Ecto neural progenitor cell (in vitro differentiated cells): ENCODE data around the gene ERLEC1.
"Not testable (repeated sequence)": the region's sequence is repeated elsewhere in the genome, so short reads cannot be mapped to it uniquely, and the experiment has no call there.

ENCODE experiments used
- DNase-seq: peaks from one replicate; pipeline ENCODE4 v3.0.0-alpha.2; 2018; ENCODE audit warnings: low spot score

The ERLEC1 gene

DNA sequence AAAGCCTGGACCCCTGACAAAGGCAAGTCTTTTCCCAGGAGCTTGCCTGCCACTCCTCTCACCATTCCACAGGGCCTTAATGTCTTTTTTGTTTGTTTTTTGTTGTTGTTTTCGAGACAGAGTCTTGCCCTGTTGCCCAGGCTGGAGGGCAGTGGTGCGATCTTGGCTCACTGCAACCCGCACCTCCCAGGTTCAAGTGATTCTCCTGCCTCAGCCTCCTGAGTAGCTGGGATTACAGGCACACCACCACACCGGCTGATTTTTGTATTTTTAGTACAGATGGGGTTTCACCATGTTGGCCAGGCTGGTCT is 43.1 kb downstream of the ERLEC1 start:
- not testable (repeated sequence) for DNase-seq

DNA sequence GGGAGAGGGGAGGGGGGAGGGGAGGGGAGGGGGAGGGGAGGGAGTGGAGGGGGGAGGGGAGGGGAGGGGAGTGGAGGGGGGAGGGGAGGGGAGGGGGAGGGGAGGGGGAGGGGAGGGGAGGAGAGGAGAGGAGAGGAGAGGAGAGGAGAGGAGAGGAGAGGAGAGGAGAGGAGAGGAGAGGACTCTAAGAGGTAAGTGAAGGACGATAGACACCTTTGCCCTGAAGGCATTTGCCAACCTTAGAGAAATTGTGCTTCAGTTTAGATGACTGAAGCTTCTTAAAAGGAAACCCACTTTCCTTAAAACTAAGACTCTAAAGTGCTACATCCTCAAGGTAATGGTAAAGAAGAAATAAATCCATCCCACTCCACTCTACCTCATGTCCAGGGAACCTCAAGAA is 53.7 kb downstream of the ERLEC1 start:
- no peak for DNase-seq

DNA sequence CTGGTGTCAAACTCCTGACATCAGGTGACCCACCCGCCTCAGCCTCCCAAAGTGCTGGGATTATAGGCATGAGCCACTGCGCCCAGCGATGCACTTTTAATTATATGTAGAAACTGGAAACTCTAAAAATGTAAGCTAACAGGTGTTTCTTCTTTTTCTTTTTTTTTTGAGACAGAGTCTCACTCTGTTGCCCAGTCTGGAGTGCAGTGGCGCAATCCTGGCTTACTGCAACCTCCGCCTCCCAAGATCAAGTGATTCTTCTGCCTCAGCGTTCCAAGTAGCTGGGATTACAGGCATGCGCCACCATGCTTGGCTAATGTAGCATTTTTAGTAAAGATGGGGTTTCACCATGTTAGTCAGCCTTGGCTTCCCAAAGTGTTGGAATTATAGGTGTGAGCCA is 54.8 kb downstream of the ERLEC1 start:
- not testable (repeated sequence) for DNase-seq

DNA sequence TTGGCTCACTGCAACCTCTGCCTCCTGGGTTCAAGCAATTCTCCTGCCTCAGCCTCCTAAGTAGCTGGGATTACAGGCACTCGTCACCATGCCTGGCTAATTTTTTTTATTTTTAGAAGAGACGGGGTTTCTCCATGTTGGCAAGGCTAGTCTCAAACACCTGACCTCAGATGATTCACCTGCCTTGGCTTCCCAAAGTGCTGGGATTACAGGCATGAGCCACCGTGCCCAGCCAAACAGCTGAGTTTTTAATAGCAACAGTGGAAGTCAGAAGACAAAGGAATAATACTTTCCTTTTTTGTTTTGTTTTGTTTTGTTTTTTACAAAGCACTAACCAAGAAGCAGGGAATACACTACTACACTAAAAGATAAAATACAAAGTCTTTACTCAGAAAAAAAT is 56.0 kb downstream of the ERLEC1 start:
- no peak for DNase-seq

DNA sequence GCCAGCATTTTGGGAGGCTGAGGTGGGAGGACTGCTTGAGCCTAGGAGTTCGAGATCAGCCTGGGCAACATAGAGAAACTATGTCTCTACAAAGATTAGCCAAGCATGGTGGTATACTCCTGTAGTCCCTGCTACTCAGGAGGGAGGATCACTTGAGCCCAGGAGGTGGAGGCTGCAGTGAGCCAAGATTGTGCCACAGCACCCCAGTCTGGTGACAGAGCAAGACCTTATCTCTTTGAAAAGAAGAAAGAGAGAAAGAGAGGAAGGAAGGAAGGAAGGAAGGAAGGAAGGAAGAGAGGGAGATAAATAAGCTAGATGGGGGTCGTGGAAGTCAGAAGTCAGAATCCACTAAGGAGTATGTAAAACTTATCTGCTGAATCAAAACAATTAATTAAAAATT is 56.8 kb downstream of the ERLEC1 start:
- no peak for DNase-seq

DNA sequence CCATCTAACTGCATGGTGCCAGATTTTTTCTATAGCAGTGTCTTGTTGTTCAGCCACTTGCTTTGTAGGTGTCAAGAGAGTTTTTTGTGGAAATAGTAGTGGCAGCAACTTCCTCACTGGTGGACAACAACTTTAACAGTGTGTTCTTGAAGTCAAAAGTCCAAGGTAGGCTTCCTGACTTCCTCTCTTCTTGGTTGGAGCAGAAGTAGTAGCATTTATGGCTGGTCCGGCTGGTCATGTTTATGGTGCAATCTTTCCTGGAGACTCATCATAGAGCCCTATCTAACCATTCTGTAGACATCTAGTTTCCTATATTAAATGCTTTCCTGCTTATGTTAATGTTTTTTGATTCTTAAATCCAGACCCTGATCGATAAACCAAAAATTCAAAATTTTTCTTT is 61.2 kb downstream of the ERLEC1 start:
- no peak for DNase-seq

DNA sequence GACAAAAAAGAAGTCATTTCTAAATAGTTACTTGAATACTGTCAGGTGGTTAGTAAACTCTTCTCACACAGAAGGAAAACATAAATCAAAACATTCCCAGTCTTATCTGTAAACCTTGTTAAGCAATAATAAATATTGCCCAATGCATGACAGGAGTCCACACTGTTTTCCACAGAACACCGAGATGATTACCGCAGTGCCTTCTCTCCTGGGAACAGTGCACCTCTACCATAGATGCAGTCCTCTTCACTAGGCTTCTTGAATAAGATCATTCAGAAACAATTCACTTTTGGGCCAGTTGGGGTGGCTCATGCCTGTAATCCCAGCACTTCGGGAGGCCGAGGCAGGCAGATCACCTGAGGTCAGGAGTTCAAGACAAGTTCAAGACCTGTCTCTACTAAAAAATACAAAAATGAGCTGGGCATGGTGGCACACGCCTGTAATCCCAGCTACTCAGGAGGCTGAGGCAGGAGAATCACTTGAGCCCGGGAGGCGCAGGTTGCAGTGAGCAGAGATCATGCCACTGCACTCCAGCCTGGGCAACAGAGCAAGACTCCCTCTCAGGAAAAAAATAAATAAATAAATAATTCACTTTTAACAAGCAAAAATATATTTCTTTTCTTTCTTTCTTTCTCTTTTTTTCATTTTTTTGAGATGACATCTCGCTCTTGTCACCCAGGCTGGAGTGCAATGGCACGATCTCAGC is 64.4 kb downstream of the ERLEC1 start:
- DNase-seq, result not testable (repeated sequence)

DNA sequence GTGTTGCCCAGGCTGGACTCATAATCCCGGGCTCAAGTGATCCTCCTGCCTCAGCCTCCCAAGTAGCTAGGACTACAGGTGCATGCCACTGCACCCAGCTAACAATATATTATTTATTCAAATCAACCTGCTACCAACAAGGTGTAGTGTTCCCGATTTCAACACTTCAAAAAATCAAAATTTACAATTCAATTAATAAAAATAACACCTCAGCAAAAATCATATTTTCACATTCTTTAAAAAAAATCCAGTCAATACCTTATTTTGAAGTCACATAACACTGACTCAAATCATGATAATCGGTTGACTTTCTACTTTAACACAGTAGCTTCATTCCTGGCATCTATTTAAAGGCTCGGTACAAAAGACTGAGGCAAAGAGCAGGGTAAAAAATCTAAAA is 65.7 kb downstream of the ERLEC1 start:
- no peak for DNase-seq

DNA sequence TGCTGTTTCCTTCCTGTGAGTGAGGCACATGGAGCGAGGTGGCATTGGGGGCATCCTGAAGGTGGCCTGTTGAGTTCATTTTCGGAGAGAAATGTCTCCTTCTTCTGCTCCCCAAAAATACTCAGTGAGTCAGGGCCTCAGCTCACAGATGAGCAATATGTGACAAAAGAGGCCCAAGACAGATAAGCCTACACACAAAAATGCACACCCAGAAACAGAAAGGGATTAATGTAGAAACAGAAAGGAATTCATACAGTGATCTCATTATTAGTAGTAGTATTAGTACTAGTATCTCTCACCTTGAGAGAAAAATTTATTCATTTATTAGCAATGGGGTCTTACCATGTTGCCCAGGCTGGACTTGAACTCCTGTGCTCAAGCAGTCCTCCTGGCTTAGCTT is 67.8 kb downstream of the ERLEC1 start:
- DNase-seq, result no peak

DNA sequence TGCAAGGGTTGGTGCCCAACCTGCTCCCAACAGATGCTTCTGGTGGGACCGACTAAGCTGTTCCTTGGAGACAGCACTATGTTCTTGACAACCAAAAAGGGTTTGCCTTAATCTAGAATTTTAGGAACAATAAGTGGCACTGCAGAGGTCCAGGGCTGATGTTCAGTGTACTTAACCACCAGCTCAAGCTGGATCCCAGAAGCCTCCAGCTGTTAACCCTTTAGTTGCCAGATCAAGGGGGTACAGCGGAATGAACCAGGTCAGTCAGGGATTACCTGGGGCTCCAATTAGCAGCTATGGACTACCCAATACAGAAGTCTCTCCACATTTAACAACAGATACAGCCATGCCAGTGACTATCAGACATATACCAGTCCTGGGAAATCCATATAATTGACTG is 69.4 kb downstream of the ERLEC1 start:
- DNase-seq, result no peak

DNA sequence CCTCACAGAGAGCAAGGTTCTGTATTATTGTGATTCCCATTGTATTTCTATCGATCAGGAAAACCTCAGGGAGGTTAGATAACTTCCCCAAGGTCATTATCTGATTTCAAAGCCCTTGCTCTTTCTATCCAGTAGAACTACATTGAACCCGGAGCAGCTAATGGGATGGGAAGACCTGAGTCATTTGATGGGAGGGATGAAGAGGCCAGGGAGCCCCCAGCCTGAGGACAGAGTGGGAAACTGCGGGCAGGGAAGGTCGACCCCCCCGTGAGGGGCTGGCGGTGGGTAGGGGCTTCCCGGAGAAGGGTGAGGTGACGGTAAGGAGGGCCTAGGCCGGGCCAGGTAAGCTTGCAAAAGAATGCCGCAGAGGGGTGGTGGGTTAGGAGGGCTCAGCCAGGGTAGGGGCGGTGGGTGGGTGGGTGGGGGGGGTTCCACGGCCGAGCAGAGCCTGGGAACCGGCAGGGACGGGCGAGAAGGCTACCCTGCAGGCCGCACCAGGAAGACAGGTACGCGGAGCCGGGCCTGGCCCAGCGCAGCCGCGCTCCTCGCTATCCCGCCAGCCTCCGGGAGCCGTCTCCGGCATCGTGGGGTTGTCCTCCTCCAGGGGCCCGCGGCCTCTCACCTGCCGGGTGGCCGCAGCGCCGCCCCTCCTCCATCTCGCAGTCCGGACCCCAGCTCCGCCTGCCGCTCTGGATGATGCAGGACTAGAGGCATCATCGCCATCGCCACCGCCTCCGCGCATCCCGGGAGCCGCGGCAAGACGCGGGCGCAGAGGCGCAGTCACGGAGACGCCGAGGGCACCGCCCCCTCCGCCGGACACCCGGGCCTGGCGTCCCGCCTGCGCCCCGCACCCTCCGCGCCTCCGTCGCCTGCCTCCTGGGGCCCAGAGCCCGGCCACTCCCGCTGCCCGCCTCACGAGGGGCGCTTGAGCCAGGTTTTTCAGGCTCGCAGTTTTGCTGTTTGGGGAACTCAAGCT is 72.7 kb downstream of the ERLEC1 start, which contains the start of gene GPR75:
Gene GPR75, minus strand, starts transcription at position 762 of the 976 bp plus-strand sequence. CDS start 5,211 bp downstream, outside the sequence.
- peak; percentile 55 for DNase-seq

DNA sequence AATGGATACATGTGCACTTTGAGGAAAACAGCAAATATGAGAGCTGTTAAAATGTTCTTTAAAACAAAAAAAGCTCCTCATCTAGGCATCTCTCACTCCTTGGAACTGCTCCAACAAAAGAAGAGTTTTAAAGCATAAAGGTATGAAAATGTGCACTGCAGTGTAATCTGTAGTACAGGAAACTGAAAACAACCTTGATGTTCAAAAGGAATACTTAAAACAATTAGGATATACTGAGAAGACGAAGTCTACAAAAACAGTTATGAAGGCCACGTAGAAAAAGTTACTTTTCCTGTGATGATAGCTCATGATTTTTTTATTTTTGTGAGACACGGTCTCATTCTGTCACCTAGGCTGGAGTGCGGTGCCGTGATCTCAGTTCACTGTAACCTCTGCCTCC is 75.0 kb downstream of the ERLEC1 start:
- no peak for DNase-seq

DNA sequence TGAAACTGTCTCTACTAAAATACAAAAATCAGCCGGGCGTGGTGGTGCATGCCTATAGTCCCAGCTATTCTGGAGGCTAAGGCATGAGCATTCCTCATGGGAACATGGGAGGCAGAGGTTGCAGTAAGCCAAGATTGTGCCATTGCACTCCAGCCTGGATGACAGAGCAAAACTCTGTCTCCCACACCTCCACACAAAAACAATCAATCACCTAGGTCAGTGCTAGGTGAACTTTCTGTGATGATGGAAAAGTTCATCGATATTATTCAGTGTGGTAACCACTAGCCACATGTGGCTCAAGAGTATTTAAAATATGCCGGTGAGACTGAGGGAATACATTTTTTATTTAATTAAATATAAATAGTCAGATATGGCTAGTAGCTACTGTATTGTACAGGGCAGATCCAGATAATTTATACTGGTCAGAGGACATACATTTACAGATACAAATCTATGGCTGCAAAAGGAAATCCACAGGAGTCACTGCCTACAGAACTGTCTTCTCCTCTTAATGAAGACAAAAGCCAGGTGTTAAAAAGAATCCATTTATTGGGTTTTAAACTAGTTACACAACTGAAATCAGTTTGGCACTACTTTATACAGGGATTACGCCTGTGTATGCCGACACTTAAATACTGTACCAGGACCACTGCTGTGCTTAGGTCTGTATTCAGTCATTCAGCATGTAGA is 76.8 kb downstream of the ERLEC1 start:
- no peak for DNase-seq

DNA sequence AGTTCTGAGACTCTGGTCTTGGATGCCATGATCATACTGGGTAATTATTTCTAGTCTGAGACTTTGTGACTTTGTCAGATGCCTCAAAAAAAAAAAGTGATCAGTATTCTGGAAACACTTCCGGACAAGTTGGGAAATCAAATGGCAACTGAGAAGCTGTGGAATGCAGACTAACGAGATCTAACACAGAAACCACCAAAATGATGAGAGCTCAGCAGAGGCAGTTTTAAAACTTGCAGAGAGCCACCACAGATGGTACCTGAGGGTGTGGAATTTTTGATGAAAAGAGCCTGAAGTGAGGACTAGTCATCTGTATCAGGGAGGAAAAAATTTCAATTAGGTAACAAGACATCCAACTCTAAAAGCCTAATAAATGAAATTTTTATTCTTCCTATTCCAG is 78.4 kb downstream of the ERLEC1 start:
- DNase-seq, result no peak

DNA sequence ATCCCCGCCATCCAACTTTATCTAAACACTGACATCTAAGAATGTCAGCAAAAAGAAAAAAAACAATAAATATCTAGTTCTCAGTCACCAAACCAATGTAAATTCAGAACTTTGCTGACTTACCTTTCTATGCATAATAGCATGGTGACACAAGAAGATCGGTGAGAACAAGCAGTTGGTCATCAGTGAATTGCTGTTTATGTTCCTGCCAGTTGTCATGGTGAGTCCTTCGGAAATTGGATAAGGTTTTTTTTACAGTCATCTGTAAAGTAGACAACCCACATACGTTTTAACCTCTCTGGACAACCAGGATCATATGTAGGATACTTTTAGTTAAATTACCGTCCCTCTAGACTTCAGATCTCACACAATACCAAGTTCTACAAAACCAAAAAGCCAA is 79.1 kb downstream of the ERLEC1 start:
- no peak for DNase-seq

DNA sequence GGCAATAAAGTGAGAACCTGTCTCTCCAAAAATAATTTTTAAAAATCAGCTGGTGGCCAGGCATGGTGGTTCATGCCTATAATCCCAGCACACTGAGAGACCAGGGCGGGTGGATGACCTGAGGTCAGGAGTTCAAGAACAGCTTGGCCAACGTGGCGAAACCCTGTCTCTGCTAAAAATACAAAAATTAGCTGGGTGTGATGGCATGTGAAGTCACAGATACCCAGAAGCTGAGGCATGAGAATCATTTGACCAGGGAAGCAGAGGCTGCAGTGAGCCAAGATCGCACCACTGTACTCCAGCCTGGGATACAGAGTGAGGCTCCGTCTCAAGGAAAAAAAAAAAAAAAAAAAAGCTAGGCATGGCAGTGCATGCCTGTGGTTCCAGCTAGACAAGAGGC is 80.3 kb downstream of the ERLEC1 start:
- no peak for DNase-seq

DNA sequence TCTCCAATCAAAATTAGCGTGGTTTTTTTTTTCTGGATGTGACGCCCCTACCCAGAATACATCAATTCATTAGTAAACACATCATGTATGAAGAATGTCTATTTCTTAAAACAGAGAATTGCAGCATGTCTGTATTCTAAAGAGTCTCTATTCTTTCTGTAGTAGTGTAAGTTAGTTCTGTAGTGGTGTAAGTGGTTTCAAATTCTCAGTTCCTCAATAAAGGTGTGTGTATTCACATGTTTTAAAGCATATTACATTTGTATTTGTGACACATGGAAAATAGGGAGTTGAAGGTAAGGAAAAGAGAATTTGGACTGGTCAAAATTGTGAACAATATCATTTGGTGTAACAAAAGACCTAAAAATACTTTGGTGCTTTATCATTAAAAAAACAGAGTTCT is 80.9 kb downstream of the ERLEC1 start:
- no peak for DNase-seq
